Stomach (tissue), 4 donors: Measurements from ENCODE around the gene ZNF485.

ENCODE experiments used
- CTCF ChIP-seq, 7 experiments: fragments of 450-650 bp in 4 of 7; fragments of 200-600 bp in 3 of 7; sonication (generic) in 3 of 7; IDR thresholded peaks; one replicate each; pipeline ENCODE4 v1.5.1; 2016 to 2019; ENCODE audit warnings: antibody characterized with exemption in 7 of 7, control low read depth in 2 of 7, mild to moderate bottlenecking in 1 of 7
- EP300 ChIP-seq: sonication (generic); formaldehyde crosslinking; IDR thresholded peaks from one replicate; pipeline ENCODE4 v1.6.1; 2017; ENCODE audit warnings: antibody characterized with exemption
- POLR2AphosphoS5 ChIP-seq, 3 donors: sonication (generic); formaldehyde crosslinking; IDR thresholded peaks; one replicate each; pipeline ENCODE4 v1.6.1; 2016; ENCODE audit warnings: antibody characterized with exemption in 3 of 3

- no peak for TF ChIP-seq CTCF (IDR thresholded peaks at IDR 0.05)
- no peak for TF ChIP-seq EP300
- no peak for TF ChIP-seq POLR2AphosphoS5 (IDR thresholded peaks at IDR 0.05)
Observed at GRCh38 chr10:43649185-43649523, 42.9 kb downstream of the ZNF485 start.
